Right lung (tissue), 10 donors: ENCODE measurements around the gene LGALS9C. TPM values are rescaled to one million over a fixed set of nuclear protein-coding genes. Genes with fewer than 3 reads are reported as not detected.
"Not testable (repeated sequence)": the region's sequence is repeated elsewhere in the genome, so short reads cannot be mapped to it uniquely, and the experiment has no call there.

Experiments
- DNase-seq, 2 donors: peaks; one replicate each; pipeline ENCODE4 v3.0.0-alpha.2; 2013
- long read RNA-seq, 8 donors: transcript quantifications; one replicate each; lab custom pipeline, GENCODE V29; 2026
- polyA plus RNA-seq, 5 donors: library from polyadenylated mRNA; unstranded; fragments of 120-200 nt; gene quantifications; one replicate each; pipeline versions ENCODE4 v1.2.1 to v1.2.3, GENCODE V29; 2013; ENCODE audit warnings: inconsistent platforms in 1 of 5, low replicate concordance in 1 of 5; ENCODE audit not compliant: insufficient read length in 5 of 5, insufficient read depth in 1 of 5

The LGALS9C gene
- polyA plus RNA-seq, result under 1 TPM in 1 of 5 donors, not detected in 4; 0.13 TPM
- long read RNA-seq, donor 1, result 0 reads
- long read RNA-seq, donor 2, result 0 reads
- long read RNA-seq, donor 3, result 0 reads
- long read RNA-seq, donor 4, result 0 reads
- long read RNA-seq, donor 5, result 0 reads
- long read RNA-seq, donor 6, result 0 reads
- long read RNA-seq, donor 7, result 0 reads
- long read RNA-seq, donor 8, result 0 reads

- not testable (repeated sequence) for DNase-seq
Measured at GRCh38 chr17:18476508-18477308, at the start of gene LGALS9C. Gene LGALS9C (plus strand): TSS chr17:18476789. CDS start chr17:18476855, 66 bp downstream.

- not testable (repeated sequence) for DNase-seq
Measured at GRCh38 chr17:18432206-18432605, 44.4 kb upstream of the LGALS9C start.

- not testable (repeated sequence) for DNase-seq
Measured at GRCh38 chr17:18439465-18439870, 37.1 kb upstream of the LGALS9C start.

- DNase-seq, result not testable (repeated sequence)
Measured at GRCh38 chr17:18442093-18442492, 34.5 kb upstream of the LGALS9C start.

- DNase-seq, result not testable (repeated sequence)
Measured at GRCh38 chr17:18442532-18442931, 34.1 kb upstream of the LGALS9C start.

GRCh38 chr17:18447476-18448205 is 28.9 kb upstream of the LGALS9C start:
- DNase-seq, result not testable (repeated sequence)

GRCh38 chr17:18448311-18448710 is 28.3 kb upstream of the LGALS9C start:
- not testable (repeated sequence) for DNase-seq

GRCh38 chr17:18449833-18450232 is 26.8 kb upstream of the LGALS9C start:
- not testable (repeated sequence) for DNase-seq

GRCh38 chr17:18450998-18451397 is 25.6 kb upstream of the LGALS9C start:
- not testable (repeated sequence) for DNase-seq

- not testable (repeated sequence) for DNase-seq
Measured at GRCh38 chr17:18451969-18452368, 24.6 kb upstream of the LGALS9C start.

GRCh38 chr17:18459035-18459434 is 17.6 kb upstream of the LGALS9C start:
- not testable (repeated sequence) for DNase-seq

GRCh38 chr17:18463831-18464502 is 12.6 kb upstream of the LGALS9C start:
- not testable (repeated sequence) for DNase-seq

GRCh38 chr17:18466250-18466983 is 10.2 kb upstream of the LGALS9C start:
- not testable (repeated sequence) for DNase-seq

GRCh38 chr17:18467001-18467400 is 9.6 kb upstream of the LGALS9C start:
- DNase-seq, result not testable (repeated sequence)

GRCh38 chr17:18468472-18469171 is 8.0 kb upstream of the LGALS9C start:
- DNase-seq, result not testable (repeated sequence)

GRCh38 chr17:18469837-18470236 is 6.8 kb upstream of the LGALS9C start:
- DNase-seq, result not testable (repeated sequence)

GRCh38 chr17:18470345-18470930 is 6.2 kb upstream of the LGALS9C start:
- not testable (repeated sequence) for DNase-seq

GRCh38 chr17:18473967-18474366 is 2.6 kb upstream of the LGALS9C start:
- DNase-seq, result not testable (repeated sequence)

GRCh38 chr17:18474754-18475153 is 1.8 kb upstream of the LGALS9C start:
- DNase-seq, result not testable (repeated sequence)

- not testable (repeated sequence) for DNase-seq
Measured at GRCh38 chr17:18477367-18477766, 778 bp downstream of the LGALS9C start.
